ENCODE measurements around the gene DNASE2. TPM values are rescaled to one million over a fixed set of nuclear protein-coding genes. Genes with fewer than 3 reads are reported as not detected.

DNASE2 gene
- total RNA-seq, 1 donor from 2014 or later, result 61.0 TPM

DNA sequence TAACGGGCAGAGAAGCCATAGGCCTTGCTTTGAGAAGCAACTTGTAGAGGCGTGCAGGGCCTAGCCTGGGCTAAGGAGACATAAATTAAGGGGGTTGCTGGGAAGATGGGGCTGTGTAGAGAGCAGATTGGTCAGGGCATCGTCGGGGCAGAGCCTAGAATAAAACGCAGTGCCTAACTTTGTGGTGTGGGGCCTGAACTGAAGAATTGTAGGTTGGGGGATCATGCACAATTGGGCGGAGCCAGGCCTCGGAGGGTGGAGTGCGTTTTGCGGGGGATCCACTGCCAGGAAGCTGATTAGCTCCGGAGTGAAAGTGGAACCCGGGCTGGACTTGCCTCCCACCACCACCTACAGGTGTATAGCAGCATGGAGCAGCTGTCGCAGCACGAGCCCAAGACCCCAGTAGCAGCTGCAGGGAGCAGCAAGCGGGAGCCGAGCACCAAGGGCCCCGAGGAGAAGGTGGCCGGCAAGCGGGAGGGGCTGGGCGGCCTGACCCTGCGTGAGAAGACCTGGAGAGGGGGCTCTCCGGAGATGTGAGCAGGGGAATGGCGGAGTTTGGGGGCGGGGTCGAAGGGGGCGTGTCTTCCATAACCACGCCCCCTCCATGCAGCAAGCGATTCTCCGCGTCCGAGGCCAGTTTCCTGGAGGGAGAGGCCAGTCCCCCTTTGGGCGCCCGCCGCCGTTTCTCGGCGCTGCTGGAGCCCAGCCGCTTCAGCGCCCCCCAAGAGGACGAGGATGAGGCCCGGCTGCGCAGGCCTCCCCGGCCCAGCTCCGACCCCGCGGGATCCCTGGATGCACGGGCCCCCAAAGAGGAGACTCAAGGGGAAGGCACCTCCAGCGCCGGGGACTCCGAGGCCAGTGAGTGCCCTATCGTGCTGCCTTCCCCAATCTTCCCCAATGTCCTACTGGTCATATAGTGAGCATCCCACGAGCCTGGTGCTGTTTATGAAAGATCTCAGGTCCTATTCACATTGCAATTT is 13.8 kb downstream of the DNASE2 start:
- ATAC-seq (peak; percentile 81), DNase-seq (peak; percentile 84)
- Histone ChIP-seq H3K36me3 (no peaks in the 10 kb centered on the region), H3K27me3 (no peaks in the 10 kb centered on the region), H3K4me1 (peaks cover 5% of the 10 kb centered on the region), H3K27ac (no peak overlapping the region), H3K4me3 (peak overlapping the region; percentile 44), H3K9me3 (no peaks in the 10 kb centered on the region)
- TF ChIP-seq, protein P1, sequence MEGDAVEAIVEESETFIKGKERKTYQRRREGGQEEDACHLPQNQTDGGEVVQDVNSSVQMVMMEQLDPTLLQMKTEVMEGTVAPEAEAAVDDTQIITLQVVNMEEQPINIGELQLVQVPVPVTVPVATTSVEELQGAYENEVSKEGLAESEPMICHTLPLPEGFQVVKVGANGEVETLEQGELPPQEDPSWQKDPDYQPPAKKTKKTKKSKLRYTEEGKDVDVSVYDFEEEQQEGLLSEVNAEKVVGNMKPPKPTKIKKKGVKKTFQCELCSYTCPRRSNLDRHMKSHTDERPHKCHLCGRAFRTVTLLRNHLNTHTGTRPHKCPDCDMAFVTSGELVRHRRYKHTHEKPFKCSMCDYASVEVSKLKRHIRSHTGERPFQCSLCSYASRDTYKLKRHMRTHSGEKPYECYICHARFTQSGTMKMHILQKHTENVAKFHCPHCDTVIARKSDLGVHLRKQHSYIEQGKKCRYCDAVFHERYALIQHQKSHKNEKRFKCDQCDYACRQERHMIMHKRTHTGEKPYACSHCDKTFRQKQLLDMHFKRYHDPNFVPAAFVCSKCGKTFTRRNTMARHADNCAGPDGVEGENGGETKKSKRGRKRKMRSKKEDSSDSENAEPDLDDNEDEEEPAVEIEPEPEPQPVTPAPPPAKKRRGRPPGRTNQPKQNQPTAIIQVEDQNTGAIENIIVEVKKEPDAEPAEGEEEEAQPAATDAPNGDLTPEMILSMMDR (IDR thresholded peaks at IDR 0.05), result no peak
- intact Hi-C loops (cut with DNase I), result no loop called here

DNA sequence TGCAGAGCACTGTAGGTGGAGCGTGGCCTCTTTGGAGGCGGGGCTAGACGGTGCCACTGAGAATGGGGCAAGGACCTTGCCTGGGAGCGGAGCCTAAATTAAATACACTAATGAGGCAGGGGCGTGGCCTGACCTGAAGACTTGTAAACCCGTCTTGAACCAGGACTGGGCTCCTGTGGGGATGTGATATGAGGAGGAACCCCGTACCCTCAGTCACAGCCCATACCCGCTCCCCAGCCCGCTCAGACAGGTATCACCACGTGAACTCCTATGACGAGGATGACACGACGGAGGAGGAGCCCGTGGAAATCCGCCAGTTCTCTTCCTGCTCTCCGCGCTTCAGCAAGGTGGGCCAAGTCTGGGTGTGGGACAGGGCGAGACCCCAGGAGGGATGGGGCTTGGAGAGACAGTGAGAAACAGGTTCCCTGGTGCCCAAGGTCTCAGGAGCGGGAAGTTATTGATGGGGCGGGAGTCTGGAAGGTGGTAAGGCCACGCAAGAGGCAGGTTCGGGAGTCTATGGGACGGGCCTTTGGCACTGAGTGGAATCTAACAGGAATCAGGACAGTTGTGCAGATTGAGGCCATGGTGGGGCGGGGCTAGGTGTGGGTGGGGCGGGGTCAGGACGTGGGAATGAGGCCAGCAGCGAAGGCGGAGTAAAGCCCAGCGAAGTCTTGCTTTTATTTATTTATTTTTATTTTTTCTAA is 14.7 kb downstream of the DNASE2 start:
- intact Hi-C loops (cut with DNase I), result no loop called here
- DNase-seq (no peak), ATAC-seq (no peak)
- no peak overlapping the region for H3K27ac ChIP-seq
- peaks cover 5% of the 10 kb centered on the region for H3K4me1 ChIP-seq
- no peaks in the 10 kb centered on the region for H3K36me3 ChIP-seq
- H3K9me3 ChIP-seq, result no peaks in the 10 kb centered on the region
- H3K27me3 ChIP-seq, result no peaks in the 10 kb centered on the region
- H3K4me3 ChIP-seq, result no peak overlapping the region
- TF ChIP-seq, protein P1 (IDR thresholded peaks at IDR 0.05), result no peak

DNA sequence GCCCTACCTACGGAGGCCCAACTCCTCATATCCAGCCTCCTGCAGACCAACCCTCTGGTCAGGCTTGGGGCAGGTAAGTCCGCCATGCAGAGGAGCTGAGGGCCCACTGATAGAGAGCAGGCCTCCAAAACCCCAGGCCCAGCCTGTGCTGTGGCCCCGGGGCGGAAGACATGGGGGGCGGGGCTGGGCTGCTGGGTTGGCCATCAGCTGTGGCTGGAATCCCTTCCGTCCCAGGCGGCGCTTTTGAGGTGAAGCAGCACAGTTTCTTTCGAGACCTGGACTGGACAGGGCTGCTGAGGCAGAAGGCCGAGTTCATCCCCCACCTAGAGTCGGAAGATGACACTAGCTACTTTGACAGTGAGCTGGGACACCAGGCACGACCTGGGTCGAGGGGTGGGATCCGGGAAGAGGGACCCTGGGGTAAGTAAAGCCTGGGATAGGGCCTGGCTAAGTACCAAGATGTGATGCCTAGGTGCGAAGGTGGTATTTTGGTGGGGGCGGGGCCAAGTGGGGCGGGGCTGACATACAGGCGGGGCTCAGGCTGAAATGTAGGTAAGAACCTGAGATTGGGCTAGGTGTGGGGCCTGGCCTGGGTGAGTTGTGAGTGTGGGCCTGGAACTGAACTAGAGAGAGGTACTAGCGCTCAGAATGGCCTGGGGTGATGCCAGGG is 15.4 kb downstream of the DNASE2 start:
- intact Hi-C loops (cut with DNase I), result no loop called here
- Histone ChIP-seq H3K27me3 (no peaks in the 10 kb centered on the region), H3K27ac (no peak overlapping the region), H3K36me3 (no peaks in the 10 kb centered on the region), H3K9me3 (no peaks in the 10 kb centered on the region), H3K4me3 (no peak overlapping the region), H3K4me1 (peaks cover 5% of the 10 kb centered on the region)
- ATAC-seq, result no peak
- DNase-seq, result no peak
- TF ChIP-seq, protein P1 (IDR thresholded peaks at IDR 0.05), result no peak

- no peak for ATAC-seq
Measured at GRCh38 chr19:12864721-12865715, 16.2 kb downstream of the DNASE2 start.

More at GRCh38 chr19:12864721-12865715, 16.2 kb downstream of the DNASE2 start:
- no peak overlapping the region for H3K27ac ChIP-seq
- TF ChIP-seq, protein P1 (IDR thresholded peaks at IDR 0.05), result no peak
- no peak overlapping the region for H3K4me3 ChIP-seq
- H3K27me3 ChIP-seq, result no peaks in the 10 kb centered on the region
- no peaks in the 10 kb centered on the region for H3K36me3 ChIP-seq
- no peaks in the 10 kb centered on the region for H3K9me3 ChIP-seq
- intact Hi-C loops (cut with DNase I), result no loop called here
- DNase-seq, result no peak
- peaks cover 5% of the 10 kb centered on the region for H3K4me1 ChIP-seq

All from upper lobe of right lung (tissue), 1 donor.